Thyroid gland (tissue), 4 donors: ENCODE data around the gene PTPN11.

Source experiments
- CTCF ChIP-seq, 6 experiments: fragments of 200-600 bp in 3 of 6; fragments of 450-650 bp in 3 of 6; sonication (generic) in 3 of 6; IDR thresholded peaks; one replicate each; pipeline ENCODE4 v1.5.1; 2016 to 2019; ENCODE audit warnings: antibody characterized with exemption in 6 of 6, mild to moderate bottlenecking in 2 of 6, inconsistent platforms in 1 of 6, moderate library complexity in 1 of 6
- POLR2A ChIP-seq, 2 donors: fragments of 450-650 bp; IDR thresholded peaks; one replicate each; pipeline ENCODE4 v1.6.1; 2017; ENCODE audit warnings: antibody characterized with exemption in 2 of 2, mild to moderate bottlenecking in 2 of 2, moderate library complexity in 1 of 2

- no peak for TF ChIP-seq CTCF (IDR thresholded peaks at IDR 0.05)
- TF ChIP-seq POLR2A (IDR thresholded peaks at IDR 0.05), result no peak
These were observed 28.4 kb downstream of the PTPN11 start for GRCh38 chr12:112447106-112447505.
